GM23338 (cell line): Measurements from ENCODE around the gene APOL6.

ENCODE experiments used
- CREB1 ChIP-seq: fragments of 250-450 bp; sonication (Bioruptor Pico); IDR thresholded peaks from 2 replicates; pipeline ENCODE4 v1.5.0; 2020; ENCODE audit warnings: low read depth, mild to moderate bottlenecking, moderate library complexity
- CTCF ChIP-seq, 2 experiments: fragments of 200-600 bp in 1 of 2; sonication (generic) in 1 of 2; conservative IDR thresholded peaks; 2 replicates each; pipeline versions ENCODE4 v1.5.1 to v1.6.1; 2016 to 2017; ENCODE audit warnings: antibody characterized with exemption in 2 of 2, low read depth in 2 of 2, mild to moderate bottlenecking in 2 of 2, moderate library complexity in 1 of 2
- JUNB ChIP-seq: IDR thresholded peaks from one replicate; pipeline ENCODE4 v1.6.1; 2016; ENCODE audit warnings: antibody characterized with exemption; ENCODE audit not compliant: unreplicated experiment
- REST ChIP-seq: IDR thresholded peaks from one replicate; pipeline ENCODE4 v1.6.1; 2018; ENCODE audit warnings: antibody characterized with exemption; ENCODE audit not compliant: unreplicated experiment

- TF ChIP-seq CTCF (conservative IDR thresholded peaks at IDR 0.05; ENCODE audit: low read depth in 2 of 2) (no peak), CREB1 (CRISPR knock-in tag) (no peak), REST (no peak), JUNB (no peak)
These were observed 26.1 kb downstream of the APOL6 start for GRCh38 chr22:35674335-35674734.
